Heart right ventricle (tissue), 16 donors: Measurements from ENCODE around the gene MRTFA. TPM values are rescaled to one million over a fixed set of nuclear protein-coding genes. Genes with fewer than 3 reads are reported as not detected.

Source experiments
- ATAC-seq, 8 donors: fragments of 200-7000 bp; cut with Tn5 transposase; one replicate each; pipeline ENCODE4 v1.9.1; 2020; ENCODE audit warnings: mild to moderate bottlenecking in 8 of 8, moderate library complexity in 8 of 8, moderate number of reproducible peaks in 1 of 8
- DNase-seq, 2 donors: peaks; one replicate each; pipeline ENCODE4 v3.0.0-alpha.2; 2020
- H3K27ac ChIP-seq, 10 donors: fragments of 200-600 bp; sonication (generic) in 2 of 10; one replicate each; pipeline versions ENCODE4 v1.5.0 to v1.8.0; 2020 to 2022; ENCODE audit warnings: mild to moderate bottlenecking in 3 of 10
- H3K27me3 ChIP-seq, 7 donors: fragments of 200-600 bp; one replicate each; pipeline ENCODE4 v1.8.0; 2021 to 2022; ENCODE audit warnings: mild to moderate bottlenecking in 2 of 7
- H3K36me3 ChIP-seq, 9 donors: fragments of 200-600 bp; sonication (generic) in 1 of 9; one replicate each; pipeline versions ENCODE4 v1.5.0 to v1.8.0; 2020 to 2022; ENCODE audit warnings: mild to moderate bottlenecking in 2 of 9
- H3K4me1 ChIP-seq, 9 donors: fragments of 200-600 bp; sonication (generic) in 1 of 9; one replicate each; pipeline versions ENCODE4 v1.5.0 to v1.8.0; 2020 to 2022; ENCODE audit warnings: mild to moderate bottlenecking in 4 of 9
- H3K4me3 ChIP-seq, 10 donors: fragments of 200-600 bp; sonication (generic) in 2 of 10; one replicate each; pipeline versions ENCODE4 v1.5.0 to v1.8.0; 2020 to 2022; ENCODE audit warnings: mild to moderate bottlenecking in 7 of 10, moderate library complexity in 2 of 10
- H3K9me3 ChIP-seq, 11 donors: fragments of 200-600 bp in 10 of 11; sonication (generic) in 2 of 11; one replicate each; pipeline versions ENCODE4 v1.5.0 to v1.8.0; 2013 to 2022; ENCODE audit warnings: mild to moderate bottlenecking in 2 of 11, control low read depth in 1 of 11, moderate library complexity in 1 of 11
- WGBS, 2 donors: extraction: QIAGEN DNeasy Blood & Tissue Kit; methylation state at CpG; one replicate each; pipeline ENCODE4 v1.1.7; 2013; ENCODE audit warnings: inconsistent platforms in 1 of 2; 5-methylcytosine and 5-hydroxymethylcytosine counted together
- intact Hi-C, 10 donors: fragments of 100-400 bp; cut with DNase I; formaldehyde crosslinking; loops; one replicate each; pipeline versions ENCODE4 v1.11.1 to v1.14.2; 2022
- polyA plus RNA-seq, 2 donors: library from polyadenylated mRNA; stranded (reverse); fragments of 200-250 nt; gene quantifications; one replicate each; pipeline ENCODE4 v1.2.3, GENCODE V29; 2013
- total RNA-seq, 10 donors: library from RNA; stranded (reverse); fragmentation: NEBNext Ultra II Directional in 3 of 10; extraction: Animal tissue kit (Norgen Biotek cat#: 25700) in 3 of 10; gene quantifications; one replicate each; pipeline versions ENCODE4 v1.2.1 to v1.2.4, GENCODE V29; 2021 to 2023
- TF ChIP-seq, protein P1 (sequence below), 9 donors: fragments of 200-600 bp; sonication (generic) in 2 of 9; IDR thresholded peaks; one replicate each; pipeline versions ENCODE4 v1.5.0 to v1.8.0; 2021 to 2022; ENCODE audit warnings: antibody characterized with exemption in 9 of 9, mild to moderate bottlenecking in 5 of 9, moderate library complexity in 1 of 9
- donor health status: Arrhythmogenic right ventricular cardiomyopathy.
- donor health status: ischemic (EF 13 %, LVEDD 7.1; RV severe dilation, severe dysfunction).
- donor health status: healthy with polysubstance abuse.
- donor health status: DM: no; HTN: yes; CAD: no.
- donor health status: DM: no; HTN: no; CAD: no.
- donor health status: ischemic (EF 25% LVEDD 6.9; RV normal size, moderate dysfunction).
- donor health status: ischemic (EF 25% LVEDD 5.7; RV mildly dilated, moderate dysfunction).
- donor health status: healthy.
- donor health status: DM: yes; HTN: yes; CAD: no.
- donor health status: Ischemic cardiomyopathy.
- donor health status: ischemic (EF 35%, LVEDD 5.7; RV mildly dilated, moderate dysfunction).
- donor health status: nonischemic (EF 11% LVEDD 7.7; RV severe dilation, severe dysfunction).
- donor health status: DM: yes; HTN: yes; CAD: no.
- donor health status: PGD.
- donor health status: ischemic (EF 29% LVEDD 5.4; RV normal size, mild dysfunction).
- donor health status: nonischemic (EF 23%, LVEDD 6.1; RV moderate dilation, normal function).

MRTFA gene
- total and polyA plus RNA-seq, 12 donors, result 13.2 to 30.9 (median 18.9) TPM

DNA sequence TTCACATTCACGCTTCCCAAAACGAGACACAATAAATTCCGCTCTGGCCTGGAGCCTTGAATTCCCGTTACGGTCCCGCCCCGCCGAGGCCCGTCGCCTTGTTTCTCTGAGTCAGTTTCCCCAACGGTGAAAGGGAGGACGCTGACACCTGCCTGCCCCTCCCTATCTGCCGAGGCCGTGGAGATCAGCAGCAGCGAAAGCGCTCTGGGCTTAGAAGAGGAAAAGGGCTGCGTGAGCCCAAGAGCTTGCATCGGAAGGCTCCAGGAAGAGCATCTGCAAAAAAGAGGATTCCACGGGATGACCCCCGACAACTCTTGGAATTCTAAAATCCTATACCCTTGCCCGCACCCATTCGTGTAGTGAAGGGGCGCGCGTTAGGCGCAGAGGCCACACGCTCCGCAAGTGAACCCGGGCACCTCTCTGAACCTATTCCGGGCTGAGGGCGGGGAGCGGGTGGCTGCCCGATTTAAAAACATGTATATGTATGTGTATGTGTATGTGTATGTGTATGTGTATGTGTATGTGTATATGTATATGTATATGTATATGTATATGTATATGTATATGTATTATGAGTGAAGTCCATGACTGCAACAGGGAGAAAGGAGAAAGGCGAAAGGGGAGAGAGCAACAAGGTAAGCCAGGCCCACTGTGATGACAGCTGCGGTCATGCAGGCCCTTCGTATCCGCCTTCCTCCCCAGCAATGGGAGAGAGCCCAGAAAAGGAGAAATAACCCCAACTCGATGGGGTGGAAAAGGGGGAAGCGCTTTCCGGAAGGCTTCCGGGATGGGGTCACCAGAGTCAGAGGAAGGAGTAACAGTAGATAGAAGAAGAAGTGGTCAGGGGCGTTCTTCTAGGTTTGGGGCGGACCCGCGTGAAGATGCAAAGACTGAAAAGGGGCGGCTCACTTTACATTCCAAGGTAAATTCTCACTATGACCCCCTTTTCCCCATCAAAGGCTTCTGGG, 948 bp upstream of the MRTFA start:
- WGBS, 2 donors, result 19 to 22% methylated on average over 46 of the region's 46 CpGs
- Histone ChIP-seq H3K36me3 (no peaks in the 10 kb centered on the region), H3K4me3 (peak overlapping the region; percentile 49 to 99 (median 93)), H3K27ac (peak overlapping the region; percentile 83 to 94 (median 92)), H3K27me3 (no peaks in the 10 kb centered on the region), H3K9me3 (no peaks in the 10 kb centered on the region), H3K4me1 (peaks cover 3 to 44% (median 30%) of the 10 kb centered on the region in 9 donors)
- TF ChIP-seq, protein P1, sequence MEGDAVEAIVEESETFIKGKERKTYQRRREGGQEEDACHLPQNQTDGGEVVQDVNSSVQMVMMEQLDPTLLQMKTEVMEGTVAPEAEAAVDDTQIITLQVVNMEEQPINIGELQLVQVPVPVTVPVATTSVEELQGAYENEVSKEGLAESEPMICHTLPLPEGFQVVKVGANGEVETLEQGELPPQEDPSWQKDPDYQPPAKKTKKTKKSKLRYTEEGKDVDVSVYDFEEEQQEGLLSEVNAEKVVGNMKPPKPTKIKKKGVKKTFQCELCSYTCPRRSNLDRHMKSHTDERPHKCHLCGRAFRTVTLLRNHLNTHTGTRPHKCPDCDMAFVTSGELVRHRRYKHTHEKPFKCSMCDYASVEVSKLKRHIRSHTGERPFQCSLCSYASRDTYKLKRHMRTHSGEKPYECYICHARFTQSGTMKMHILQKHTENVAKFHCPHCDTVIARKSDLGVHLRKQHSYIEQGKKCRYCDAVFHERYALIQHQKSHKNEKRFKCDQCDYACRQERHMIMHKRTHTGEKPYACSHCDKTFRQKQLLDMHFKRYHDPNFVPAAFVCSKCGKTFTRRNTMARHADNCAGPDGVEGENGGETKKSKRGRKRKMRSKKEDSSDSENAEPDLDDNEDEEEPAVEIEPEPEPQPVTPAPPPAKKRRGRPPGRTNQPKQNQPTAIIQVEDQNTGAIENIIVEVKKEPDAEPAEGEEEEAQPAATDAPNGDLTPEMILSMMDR (IDR thresholded peaks at IDR 0.05), result no peak
- peak; percentile 2 to 54 (median 28) for ATAC-seq
- peak in 1 of 2 donors; percentile 25 for DNase-seq
- intact Hi-C loops, result loop anchor here in 2 of 10 donors (5.0 kb wide), 1 partner anchor 105 kb away; no protein-coding TSS in a partner anchor

DNA sequence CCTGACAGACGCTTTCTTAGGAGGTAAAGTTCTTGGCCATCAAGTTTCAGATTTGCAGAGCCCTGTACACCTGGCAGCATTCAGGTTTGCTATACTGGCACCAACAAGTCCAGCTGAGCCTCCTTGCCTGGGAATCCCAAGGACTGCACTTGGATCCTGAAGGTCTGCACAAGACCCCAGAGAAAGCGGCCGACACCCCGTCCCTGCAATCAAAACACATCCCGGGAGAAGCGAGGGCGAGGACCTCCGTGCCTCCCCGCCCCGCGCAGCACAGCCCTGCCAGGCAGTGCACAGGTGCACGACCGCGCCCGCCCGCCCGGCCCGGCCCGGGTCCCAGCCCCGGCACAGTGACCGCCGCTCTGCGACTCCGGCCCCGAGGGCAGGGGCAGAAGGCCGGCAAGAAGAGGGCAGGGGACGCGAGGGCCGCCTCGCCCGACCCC, 559 bp downstream of the MRTFA start:
- Histone ChIP-seq H3K36me3 (no peaks in the 10 kb centered on the region), H3K27ac (peak overlapping the region; percentile 49 to 94 (median 88)), H3K4me3 (peak overlapping the region; percentile 65 to 99 (median 93)), H3K27me3 (no peaks in the 10 kb centered on the region), H3K4me1 (peaks cover 3 to 57% (median 33%) of the 10 kb centered on the region in 9 donors), H3K9me3 (no peaks in the 10 kb centered on the region)
- intact Hi-C loops, result loop anchor here in 2 of 10 donors (5.0 kb wide), 1 partner anchor 104 kb away; no protein-coding TSS in a partner anchor
- TF ChIP-seq, protein P1 (IDR thresholded peaks at IDR 0.05), result no peak
- 0% methylated on average over 22 to 29 of the region's 31 CpGs for whole genome bisulfite sequencing, 2 donors
- ATAC-seq (peak in 5 of 8 donors; percentile 0 to 54 (median 5)), DNase-seq (no peak)

DNA sequence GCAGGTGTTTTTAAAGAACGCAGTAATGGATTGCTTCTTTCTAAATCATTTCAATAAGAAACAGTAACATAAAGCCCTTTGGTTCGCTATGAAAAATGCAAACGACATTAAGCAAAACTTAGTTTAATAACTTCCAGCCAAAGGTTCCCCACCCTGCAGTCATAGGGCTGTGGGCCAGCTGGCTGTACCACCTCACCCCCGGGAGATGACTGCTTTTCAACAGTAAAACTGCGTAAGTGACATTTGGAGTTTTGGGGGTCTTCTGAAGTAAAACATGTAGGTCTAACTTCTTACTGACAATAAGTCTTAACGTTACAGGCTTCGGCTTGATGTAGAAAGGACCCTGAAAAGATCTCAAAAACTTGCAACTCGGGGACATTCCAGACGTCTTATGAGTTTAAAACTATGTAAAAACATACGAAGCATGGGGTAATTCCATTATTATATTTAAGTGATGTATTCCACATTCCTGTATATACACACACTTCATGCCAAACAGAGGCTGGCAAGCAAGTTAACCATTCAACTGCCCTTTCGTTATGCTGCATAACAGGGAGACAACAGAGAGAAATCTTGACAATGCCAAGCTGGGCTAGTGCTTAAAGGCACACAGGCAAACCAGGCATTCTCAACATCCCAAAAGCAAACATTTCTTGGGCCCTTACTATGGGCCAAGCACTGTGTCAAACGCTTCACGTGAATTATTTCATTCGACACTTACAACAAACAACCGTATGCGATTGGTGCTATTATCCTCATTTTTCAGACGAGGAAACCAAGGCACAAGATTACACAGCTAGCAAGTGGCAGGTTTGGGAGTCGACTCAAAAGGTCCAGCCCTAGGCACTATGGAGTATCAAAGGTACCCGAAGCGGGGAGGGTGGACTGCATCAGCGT, 1.2 kb downstream of the MRTFA start:
- TF ChIP-seq, protein P1 (IDR thresholded peaks at IDR 0.05), result no peak
- no peaks in the 10 kb centered on the region for H3K9me3 ChIP-seq
- H3K36me3 ChIP-seq, result no peaks in the 10 kb centered on the region
- ATAC-seq (no peak), DNase-seq (peak in 1 of 2 donors; percentile 45)
- H3K4me1 ChIP-seq, result peaks cover 3 to 64% (median 33%) of the 10 kb centered on the region in 9 donors
- peak overlapping the region; percentile 65 to 99 (median 93) for H3K4me3 ChIP-seq
- WGBS, 2 donors, result 12 to 15% methylated on average over 21 of the region's 21 CpGs
- peak overlapping the region; percentile 6 to 94 (median 88) for H3K27ac ChIP-seq
- H3K27me3 ChIP-seq, result no peaks in the 10 kb centered on the region
- intact Hi-C loops, result loop anchor here in 2 of 10 donors (5.0 kb wide), 1 partner anchor 103 kb away; no protein-coding TSS in a partner anchor
